ENCODE data around the gene JDP2.

JDP2 gene

GRCh38 chr14:75411214-75411540 is 16.6 kb upstream of the JDP2 start:
- H3K4me1 ChIP-seq (ENCODE audit: low read depth, poor library complexity, severe bottlenecking): no peaks in the 10 kb centered on the region
- no peak overlapping the region for H3K27ac ChIP-seq

DNA sequence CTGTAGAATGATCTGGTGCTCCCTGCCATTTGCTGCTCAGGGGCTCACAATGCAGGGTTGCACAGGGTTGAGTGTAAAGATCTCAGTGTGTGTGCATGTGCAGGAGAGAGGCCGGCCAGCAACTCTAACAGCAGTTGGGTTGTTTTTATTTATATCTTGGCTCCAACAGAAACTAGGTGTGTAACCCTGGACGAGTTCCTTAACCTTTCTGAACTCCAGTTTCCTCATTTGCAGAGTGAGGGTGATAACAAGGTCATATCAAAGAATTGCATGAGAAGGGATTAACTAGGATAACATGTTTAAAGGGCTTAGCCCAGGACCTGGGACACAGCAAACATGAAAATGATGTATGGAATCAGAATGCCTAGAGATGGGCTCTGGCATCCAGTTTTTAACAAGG is 14.8 kb upstream of the JDP2 start:
- no peak overlapping the region for H2AFZ ChIP-seq (ENCODE audit: low read depth)
- H3K36me3 ChIP-seq (ENCODE audit: insufficient read depth): no peaks in the 10 kb centered on the region
- TF ChIP-seq, protein P1, sequence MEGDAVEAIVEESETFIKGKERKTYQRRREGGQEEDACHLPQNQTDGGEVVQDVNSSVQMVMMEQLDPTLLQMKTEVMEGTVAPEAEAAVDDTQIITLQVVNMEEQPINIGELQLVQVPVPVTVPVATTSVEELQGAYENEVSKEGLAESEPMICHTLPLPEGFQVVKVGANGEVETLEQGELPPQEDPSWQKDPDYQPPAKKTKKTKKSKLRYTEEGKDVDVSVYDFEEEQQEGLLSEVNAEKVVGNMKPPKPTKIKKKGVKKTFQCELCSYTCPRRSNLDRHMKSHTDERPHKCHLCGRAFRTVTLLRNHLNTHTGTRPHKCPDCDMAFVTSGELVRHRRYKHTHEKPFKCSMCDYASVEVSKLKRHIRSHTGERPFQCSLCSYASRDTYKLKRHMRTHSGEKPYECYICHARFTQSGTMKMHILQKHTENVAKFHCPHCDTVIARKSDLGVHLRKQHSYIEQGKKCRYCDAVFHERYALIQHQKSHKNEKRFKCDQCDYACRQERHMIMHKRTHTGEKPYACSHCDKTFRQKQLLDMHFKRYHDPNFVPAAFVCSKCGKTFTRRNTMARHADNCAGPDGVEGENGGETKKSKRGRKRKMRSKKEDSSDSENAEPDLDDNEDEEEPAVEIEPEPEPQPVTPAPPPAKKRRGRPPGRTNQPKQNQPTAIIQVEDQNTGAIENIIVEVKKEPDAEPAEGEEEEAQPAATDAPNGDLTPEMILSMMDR (conservative IDR thresholded peaks at IDR 0.05; ENCODE audit: low read depth, low read length): no peak
- no peaks in the 10 kb centered on the region for H4K20me1 ChIP-seq (ENCODE audit: insufficient read depth)
- no peak overlapping the region for H3K27ac ChIP-seq
- H3K9ac ChIP-seq: no peak overlapping the region
- H3K4me3 ChIP-seq (IDR thresholded peaks at IDR 0.05; ENCODE audit: insufficient read depth, low read depth, low read length): no peak overlapping the region
- no peak overlapping the region for H3K4me2 ChIP-seq
- H3K27me3 ChIP-seq (ENCODE audit: insufficient read depth, low read depth): no peaks in the 10 kb centered on the region
- no peaks in the 10 kb centered on the region for H3K79me2 ChIP-seq (ENCODE audit: insufficient read depth, low read depth)
- no peaks in the 10 kb centered on the region for H3K4me1 ChIP-seq (ENCODE audit: low read depth, poor library complexity, severe bottlenecking)

More at GRCh38 chr14:75411214-75411540, 16.6 kb upstream of the JDP2 start:
- no peak overlapping the region for H3K4me2 ChIP-seq
- TF ChIP-seq, protein P1 (conservative IDR thresholded peaks at IDR 0.05; ENCODE audit: low read depth, low read length): no peak
- no peaks in the 10 kb centered on the region for H3K27me3 ChIP-seq (ENCODE audit: insufficient read depth, low read depth)
- H4K20me1 ChIP-seq (ENCODE audit: insufficient read depth): no peaks in the 10 kb centered on the region
- no peak overlapping the region for H3K9ac ChIP-seq
- no peaks in the 10 kb centered on the region for H3K36me3 ChIP-seq (ENCODE audit: insufficient read depth)
- no peak overlapping the region for H2AFZ ChIP-seq (ENCODE audit: low read depth)
- no peaks in the 10 kb centered on the region for H3K79me2 ChIP-seq (ENCODE audit: insufficient read depth, low read depth)
- no peak overlapping the region for H3K4me3 ChIP-seq (IDR thresholded peaks at IDR 0.05; ENCODE audit: insufficient read depth, low read depth, low read length)

DNA sequence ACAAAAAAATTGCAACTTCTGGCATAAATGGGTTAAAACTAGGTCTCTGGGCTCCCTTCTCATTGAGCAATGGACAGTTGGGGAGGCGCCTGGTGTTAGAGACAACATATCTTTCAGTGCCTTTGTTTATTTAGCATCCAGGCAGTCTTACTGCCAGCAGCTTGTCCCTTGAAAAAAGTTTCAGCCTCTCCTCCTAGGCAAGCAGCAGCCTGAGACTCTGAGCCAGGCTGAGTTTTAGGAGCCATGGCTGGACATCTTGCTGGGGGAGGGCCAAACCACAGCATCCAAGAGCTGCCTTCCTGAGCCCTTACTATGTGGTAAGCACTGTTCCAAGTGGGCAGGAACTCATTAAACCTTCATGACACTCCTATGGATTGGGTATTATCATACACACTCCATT is 10.1 kb upstream of the JDP2 start:
- Histone ChIP-seq H3K79me2 (ENCODE audit: insufficient read depth, low read depth) (no peaks in the 10 kb centered on the region), H3K4me2 (no peak overlapping the region)

DNA sequence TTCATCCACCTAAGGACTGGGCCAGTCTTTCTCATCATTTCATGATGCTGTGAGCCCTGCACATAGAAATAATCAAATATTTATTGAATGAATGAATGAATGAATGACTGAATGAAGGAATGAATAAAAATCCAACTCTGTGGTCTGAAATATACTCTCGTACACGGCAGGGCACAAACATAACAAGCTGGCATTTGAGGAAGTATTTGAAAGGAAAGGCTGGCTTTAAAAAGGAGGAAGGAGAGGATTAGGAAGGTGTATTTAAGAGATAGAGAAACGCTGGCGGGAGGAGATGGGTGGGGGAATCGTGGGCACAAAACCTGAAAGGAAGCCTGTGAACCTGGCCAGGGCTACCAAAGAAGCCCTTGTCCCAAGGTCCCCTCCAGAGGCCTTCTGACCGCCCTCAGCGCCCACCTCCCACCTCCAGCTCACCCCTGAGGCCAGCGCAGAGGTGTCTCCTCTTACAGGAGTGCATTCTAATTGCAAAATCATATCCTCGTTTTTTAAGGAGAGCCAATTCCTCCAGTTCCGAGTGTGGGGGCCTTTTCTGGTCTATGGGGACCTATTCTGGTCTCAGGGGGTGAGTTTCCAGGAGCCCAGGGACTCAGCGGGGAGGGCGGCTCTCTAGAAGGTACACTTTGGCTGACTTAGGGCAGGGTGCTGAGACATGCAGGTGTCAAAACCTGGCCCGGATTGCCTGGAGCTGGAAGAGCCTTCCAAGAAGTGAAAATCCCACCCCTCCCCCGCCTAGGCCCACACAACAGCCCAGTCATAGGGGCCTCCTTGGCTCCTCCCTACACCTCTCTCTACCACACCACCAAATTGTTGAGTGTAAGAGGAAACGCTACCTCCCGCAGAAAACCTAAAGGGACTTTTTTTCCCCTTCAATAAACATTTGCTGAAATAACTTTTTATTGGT is 8.7 kb upstream of the JDP2 start:
- TF ChIP-seq, protein P1 (conservative IDR thresholded peaks at IDR 0.05; ENCODE audit: low read depth, low read length): no peak
- Histone ChIP-seq H3K4me2 (no peak overlapping the region), H3K27ac (no peak overlapping the region), H4K20me1 (ENCODE audit: insufficient read depth) (no peaks in the 10 kb centered on the region), H3K27me3 (ENCODE audit: insufficient read depth, low read depth) (no peaks in the 10 kb centered on the region), H3K4me1 (ENCODE audit: low read depth, poor library complexity, severe bottlenecking) (no peaks in the 10 kb centered on the region), H3K79me2 (ENCODE audit: insufficient read depth, low read depth) (no peaks in the 10 kb centered on the region), H2AFZ (ENCODE audit: low read depth) (no peak overlapping the region), H3K9ac (no peak overlapping the region), H3K4me3 (IDR thresholded peaks at IDR 0.05; ENCODE audit: insufficient read depth, low read depth, low read length) (no peak overlapping the region), H3K36me3 (ENCODE audit: insufficient read depth) (no peaks in the 10 kb centered on the region)

More for the DNA sequence above, 10.1 kb upstream of the JDP2 start:
- Histone ChIP-seq H2AFZ (ENCODE audit: low read depth) (no peak overlapping the region), H3K4me3 (IDR thresholded peaks at IDR 0.05; ENCODE audit: insufficient read depth, low read depth, low read length) (no peak overlapping the region), H3K27me3 (ENCODE audit: insufficient read depth, low read depth) (no peaks in the 10 kb centered on the region), H3K9ac (no peak overlapping the region), H3K27ac (no peak overlapping the region), H3K36me3 (ENCODE audit: insufficient read depth) (no peaks in the 10 kb centered on the region), H4K20me1 (ENCODE audit: insufficient read depth) (no peaks in the 10 kb centered on the region), H3K4me1 (ENCODE audit: low read depth, poor library complexity, severe bottlenecking) (no peaks in the 10 kb centered on the region)
- TF ChIP-seq, protein P1 (conservative IDR thresholded peaks at IDR 0.05; ENCODE audit: low read depth, low read length): no peak

Data from KMS-11 (cell line).